Activated naive CD4-positive, alpha-beta T cell treated with Interleukin-2 at 50 U/mL for 16 hours (primary cell): ENCODE results near the gene ABI3BP.

Experiments used
- DNase-seq: peaks from one replicate; pipeline ENCODE4 v3.0.0-alpha.2; 2020

The ABI3BP gene

DNA sequence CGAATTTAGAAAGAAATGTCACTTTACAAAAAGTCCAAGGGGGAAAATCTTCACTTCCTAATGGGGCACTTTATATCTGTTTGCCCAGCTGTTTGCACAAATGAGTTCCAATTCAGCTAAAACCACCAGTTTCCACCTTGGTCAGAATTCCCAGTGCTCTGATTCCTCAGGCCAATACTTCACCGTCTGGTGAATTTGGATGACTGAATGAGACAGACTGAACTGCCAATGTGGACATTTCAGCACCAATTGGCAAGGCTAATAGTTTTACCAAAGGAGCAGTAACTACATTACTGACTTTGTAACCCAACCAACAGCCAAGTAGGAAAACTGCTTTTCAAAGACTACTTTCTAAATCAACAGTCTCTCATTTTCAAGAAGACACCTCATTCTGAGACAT lies 51.8 kb downstream of the ABI3BP start:
- DNase-seq: no peak

GRCh38 chr3:100941041-100941440 lies 52.2 kb downstream of the ABI3BP start:
- no peak for DNase-seq

- no peak for DNase-seq
Measured at GRCh38 chr3:100936931-100937330, 56.3 kb downstream of the ABI3BP start.

DNA sequence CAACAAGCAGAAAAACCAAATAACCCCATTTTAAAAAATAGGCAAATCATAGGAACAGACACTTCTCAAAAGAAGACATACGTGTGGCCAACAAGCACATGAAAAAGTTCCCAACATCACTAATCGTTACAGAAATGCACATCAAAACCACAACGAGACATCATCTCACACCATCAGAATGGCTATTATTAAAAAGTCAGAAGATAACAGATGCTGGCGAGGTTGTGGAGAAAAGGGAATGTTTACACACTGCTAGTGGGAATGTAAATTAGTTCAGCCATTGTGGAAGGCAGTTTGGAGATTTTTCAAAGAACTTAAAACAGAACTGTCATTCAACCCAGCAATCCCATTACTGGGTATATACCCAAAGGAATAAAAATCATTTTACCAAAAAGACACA lies 60.7 kb downstream of the ABI3BP start:
- no peak for DNase-seq

- DNase-seq: no peak
Measured at GRCh38 chr3:100928638-100929428, 64.4 kb downstream of the ABI3BP start.

DNA sequence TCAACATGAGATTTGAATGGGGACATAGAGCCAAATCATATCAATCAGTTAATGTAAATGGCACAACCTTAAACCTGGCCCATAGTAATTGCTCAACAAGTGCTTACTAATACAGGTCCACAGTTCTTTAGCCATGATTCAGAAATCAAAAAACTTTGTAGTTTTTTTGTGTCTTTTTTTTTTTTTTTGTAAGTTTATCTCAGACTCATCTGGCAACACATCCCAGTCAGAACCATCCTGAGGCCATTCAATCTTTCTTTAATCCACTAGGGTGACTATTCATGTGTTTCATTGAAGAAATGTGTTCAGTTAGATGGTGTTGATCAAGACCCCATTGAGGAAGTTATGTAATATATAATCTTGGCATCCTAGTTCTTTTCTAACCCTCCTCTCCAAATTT lies 65.4 kb downstream of the ABI3BP start:
- no peak for DNase-seq

DNA sequence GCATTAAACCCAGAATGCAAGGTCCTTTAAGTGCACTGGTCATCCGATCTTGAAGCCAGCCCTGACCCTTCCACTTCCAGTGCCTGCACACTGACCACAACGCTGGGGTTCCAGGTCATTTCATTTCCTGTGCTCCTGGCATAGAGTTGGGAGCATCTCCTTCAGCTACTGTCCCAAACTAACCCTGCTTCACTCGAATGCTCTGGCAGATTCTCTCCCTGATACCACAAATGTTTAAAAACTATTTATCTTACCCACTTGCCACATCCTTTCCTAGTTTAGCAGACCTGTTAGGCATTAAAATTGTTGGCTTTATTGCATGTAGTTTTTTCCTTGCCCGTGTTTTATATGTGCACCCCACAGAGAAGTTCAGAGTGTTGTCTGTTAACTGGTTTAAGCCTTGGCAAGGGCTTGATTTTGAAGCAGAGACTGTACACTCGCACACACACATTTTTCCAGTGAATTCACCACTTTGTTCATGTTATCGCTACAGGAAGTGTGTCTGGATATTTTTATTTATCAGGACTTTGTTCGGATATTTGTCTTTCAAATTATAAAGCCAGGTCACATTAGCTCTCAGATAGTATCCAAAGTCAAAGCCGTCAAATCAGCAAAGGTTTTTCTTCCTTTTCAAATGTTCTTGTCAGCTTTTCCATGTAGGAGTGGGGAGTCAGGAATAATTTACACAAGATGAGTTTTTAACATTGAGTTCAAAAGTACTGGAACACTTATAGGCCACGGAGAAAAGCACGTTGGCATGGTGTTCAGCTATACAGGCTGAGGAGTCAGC lies 77.3 kb downstream of the ABI3BP start:
- no peak for DNase-seq

GRCh38 chr3:100913870-100914648 lies 79.2 kb downstream of the ABI3BP start:
- no peak for DNase-seq

DNA sequence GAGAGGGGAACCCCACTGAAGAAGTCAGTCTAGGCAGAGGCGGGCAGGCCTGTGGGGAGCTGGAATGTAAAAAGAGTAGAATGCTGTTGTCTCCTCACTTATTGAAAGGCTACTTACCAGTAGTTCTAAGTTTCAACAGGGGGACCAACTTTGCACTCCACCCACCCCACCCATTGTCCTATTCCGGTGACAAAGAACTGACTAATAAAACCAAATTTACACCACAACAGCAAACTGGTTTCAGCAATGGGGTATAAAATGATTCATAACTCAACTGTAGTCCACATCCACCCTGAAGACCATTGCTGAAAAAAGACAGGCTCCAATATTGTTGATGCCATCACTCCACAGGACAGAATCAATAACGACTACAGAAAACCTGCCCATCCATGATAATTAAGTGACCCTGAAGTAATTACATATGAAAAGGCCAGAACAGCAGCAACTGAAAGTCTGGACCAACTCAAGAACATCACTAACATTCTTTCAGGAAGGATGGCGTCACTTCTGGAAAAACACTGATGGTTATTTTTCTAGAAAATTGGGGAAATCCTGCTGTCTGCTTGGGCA lies 80.2 kb downstream of the ABI3BP start:
- DNase-seq: no peak

- DNase-seq: no peak
Measured at GRCh38 chr3:100912571-100912970, 80.7 kb downstream of the ABI3BP start.

GRCh38 chr3:100911956-100912355 lies 81.3 kb downstream of the ABI3BP start:
- DNase-seq: no peak

DNA sequence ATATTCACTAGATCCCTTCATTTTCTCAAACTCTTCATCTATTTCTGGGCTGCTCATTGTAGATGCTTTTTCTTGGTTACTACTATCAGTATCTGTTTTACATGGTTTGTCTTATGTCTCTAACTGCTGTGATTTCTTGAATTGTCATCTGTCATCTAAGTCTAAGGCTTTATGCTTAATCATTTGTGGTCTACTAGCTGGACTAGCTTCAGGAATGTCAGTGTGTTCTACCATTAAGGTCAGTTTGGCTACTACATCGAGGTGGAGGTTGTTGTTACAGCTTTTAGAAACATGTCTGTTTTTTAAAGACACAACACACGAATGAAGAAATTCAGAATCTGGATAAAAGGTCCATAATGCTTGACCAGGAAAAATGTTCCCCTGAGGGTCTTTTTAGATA lies 82.2 kb downstream of the ABI3BP start:
- DNase-seq: no peak

DNA sequence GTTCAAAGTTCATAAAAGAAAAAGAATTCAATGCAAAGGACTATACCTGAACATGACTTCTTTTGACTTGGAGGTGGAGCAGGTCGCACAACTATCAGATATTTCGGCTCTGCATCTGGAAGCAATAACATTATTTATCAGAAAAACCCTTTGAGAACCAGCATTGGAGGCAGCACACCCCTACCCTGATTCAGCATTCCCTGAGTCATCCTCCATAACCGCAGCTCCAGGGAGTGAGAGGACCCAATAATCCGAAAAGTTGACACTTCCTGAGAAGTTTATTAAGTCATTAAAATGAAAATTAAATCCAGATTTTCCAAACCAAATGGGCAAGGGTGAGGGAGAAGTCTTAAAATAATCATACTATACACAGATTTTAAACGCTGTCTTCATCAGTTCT lies 90.6 kb downstream of the ABI3BP start:
- DNase-seq: no peak

DNA sequence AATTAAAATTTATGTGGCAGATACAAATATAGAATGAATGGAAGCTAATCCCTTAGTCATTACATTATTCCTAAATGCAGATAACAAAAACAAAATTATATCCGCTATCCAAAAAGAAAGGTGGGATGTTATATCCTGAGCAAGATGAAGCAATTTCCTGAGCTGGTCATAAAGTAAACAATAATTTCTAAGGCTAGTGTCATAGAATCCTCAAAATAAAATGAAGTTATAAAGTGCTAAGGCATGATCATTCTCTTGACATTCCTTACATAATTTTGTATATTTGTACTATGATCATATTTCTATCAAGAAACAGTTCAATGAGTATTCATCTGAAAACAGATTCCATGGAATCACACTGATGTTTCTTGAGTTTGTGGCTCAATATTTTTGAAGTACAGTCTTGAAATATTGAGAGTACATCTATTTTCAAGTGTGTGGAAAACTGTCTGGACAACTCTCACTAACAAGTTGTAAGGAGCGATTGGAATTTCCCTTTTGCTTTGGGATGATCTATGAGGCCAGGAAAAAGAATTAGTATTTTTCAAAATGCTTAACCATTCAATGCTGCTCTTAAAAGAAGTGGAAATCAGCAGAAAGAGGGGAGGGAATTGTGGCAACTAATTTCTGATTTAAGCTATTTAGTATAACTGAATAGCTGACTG lies 92.4 kb downstream of the ABI3BP start:
- no peak for DNase-seq

DNA sequence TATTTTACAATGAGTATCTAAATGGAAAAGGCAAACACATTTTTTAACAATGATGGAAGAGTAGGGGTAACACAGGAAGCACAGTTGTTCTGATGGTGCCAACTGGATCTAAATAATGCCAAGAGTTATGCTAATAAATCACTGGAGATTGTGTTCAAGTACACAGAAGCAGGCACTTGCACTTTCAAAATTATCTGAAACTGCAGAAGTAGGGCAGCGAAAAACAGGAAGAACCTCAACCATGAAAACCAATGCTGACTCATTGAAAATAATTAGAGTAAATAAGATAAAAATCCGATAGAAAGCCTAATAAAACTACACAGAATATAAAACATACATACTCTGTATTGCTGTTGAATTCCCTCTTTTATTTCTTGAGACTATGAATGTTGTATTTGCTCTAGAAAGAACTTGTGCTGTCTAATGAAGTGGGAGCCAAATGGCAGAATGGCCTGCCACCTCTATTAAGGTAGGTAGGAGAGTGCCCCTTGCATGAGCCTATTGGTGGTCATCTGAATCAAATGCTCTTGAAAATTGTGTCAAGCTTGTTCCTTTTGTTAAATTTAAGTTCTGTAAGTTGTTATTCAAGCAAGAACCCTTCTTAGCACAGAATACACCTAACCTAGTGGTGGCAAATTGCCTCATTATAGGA lies 93.7 kb downstream of the ABI3BP start:
- no peak for DNase-seq

DNA sequence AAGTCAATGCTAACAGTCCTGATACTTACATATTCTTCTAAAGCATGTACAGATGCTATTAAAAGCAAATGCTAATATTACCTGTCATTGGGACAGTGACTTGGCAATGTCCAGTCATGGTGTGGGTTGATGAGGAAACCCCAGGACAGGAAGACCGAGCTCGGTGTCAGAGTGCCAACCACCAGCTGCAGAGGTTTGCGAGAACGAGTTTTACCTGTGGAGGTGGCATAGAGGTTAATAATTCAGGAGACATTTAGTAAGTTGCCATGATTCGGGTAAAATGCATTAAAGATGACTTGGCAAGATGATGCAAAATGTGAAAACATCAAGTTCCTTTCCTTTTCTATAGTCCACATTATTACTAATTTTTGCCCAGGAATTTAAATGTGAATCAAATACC lies 94.5 kb downstream of the ABI3BP start:
- no peak for DNase-seq

GRCh38 chr3:100896994-100897393 lies 96.2 kb downstream of the ABI3BP start:
- no peak for DNase-seq

DNA sequence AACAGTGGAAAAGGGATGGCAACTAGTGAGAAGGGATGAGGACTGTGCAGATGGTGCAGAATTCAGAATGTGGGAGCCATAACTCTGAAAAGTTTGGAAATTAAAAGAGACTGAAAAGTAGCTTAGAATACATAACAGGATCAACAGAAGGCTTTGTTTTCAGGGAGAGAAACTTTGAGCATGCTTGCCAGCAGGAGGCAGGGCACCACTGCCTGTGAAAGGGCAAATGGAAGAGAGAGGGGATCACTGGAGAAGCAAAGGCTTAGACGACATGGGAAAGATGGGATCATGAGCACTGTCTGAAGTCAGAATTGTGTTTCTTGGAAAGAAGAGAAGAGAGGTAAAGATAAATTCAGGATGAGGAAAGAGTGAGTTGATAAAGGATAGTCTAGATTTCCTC lies 99.6 kb downstream of the ABI3BP start:
- DNase-seq: no peak

- no peak for DNase-seq
Measured at GRCh38 chr3:100893108-100893507, 100.1 kb downstream of the ABI3BP start.

DNA sequence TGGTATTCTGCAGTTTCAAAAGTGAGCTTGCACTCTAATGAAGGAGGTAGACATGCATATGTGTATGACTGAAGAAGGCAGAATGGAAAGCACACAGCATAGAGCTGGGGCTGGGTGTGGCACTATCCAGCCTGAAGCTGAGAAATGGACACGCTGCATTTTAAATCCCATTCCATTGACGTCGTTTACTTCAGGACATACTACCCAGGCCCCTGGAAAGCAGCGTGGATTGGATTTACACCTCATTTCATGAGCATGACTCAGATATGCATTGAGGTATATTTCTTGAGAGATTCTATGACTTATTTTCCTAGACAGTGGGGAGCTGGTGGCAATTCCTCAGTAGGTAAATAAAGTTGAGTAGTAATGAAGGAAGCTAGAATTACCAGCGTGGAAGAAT lies 101.4 kb downstream of the ABI3BP start:
- no peak for DNase-seq

DNA sequence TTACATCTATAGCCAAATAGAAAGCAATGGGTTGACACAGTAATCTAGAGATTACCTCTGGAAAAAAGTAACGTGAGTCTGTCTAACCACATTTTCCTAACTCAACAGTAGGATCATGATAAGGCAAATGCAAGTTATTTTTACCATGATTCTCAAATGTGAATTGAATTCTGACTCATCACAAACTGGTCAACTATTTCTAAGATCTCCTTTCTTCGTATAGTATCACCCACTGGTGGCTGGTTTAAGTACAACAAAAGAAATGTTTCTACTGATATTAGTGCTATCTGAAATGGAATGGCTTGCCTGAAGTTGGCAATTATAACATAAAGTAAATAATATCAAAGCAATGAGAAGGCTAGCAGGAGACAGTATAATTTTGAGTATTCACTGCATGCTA lies 102.2 kb downstream of the ABI3BP start:
- DNase-seq: no peak

GRCh38 chr3:100888881-100889280 lies 104.3 kb downstream of the ABI3BP start:
- no peak for DNase-seq
